Measurements from ENCODE around the gene ZNF71.

- no peak for TF ChIP-seq CTCF (conservative IDR thresholded peaks at IDR 0.05; ENCODE audit: low read length)
- no peak for TF ChIP-seq EZH2phosphoT487 (IDR thresholded peaks at IDR 0.05; ENCODE audit: borderline replicate concordance, low read depth, low read length)
Measured at GRCh38 chr19:56625708-56626107, 30.6 kb downstream of the ZNF71 start.
